Right lobe of liver (tissue), 6 donors: ENCODE measurements around the gene ZDBF2. TPM values are rescaled to one million over a fixed set of nuclear protein-coding genes. Genes with fewer than 3 reads are reported as not detected.

Experiments used
- ATAC-seq, 4 donors: fragments of 200-7000 bp; cut with Tn5 transposase; one replicate each; pipeline ENCODE4 v1.9.1; 2020; ENCODE audit warnings: mild to moderate bottlenecking in 4 of 4, moderate library complexity in 4 of 4
- DNase-seq, 3 donors: peaks; one replicate each; pipeline ENCODE4 v3.0.0-alpha.2; 2020
- H3K27ac ChIP-seq, 3 donors: fragments of 200-600 bp; one replicate each; pipeline ENCODE4 v1.8.0; 2022
- H3K27me3 ChIP-seq, 2 donors: fragments of 200-600 bp; one replicate each; pipeline ENCODE4 v1.8.0; 2022
- H3K36me3 ChIP-seq, 4 donors: fragments of 200-600 bp; sonication (generic) in 1 of 4; one replicate each; pipeline versions ENCODE4 v1.5.1 to v1.8.0; 2017 to 2022; ENCODE audit warnings: control low read depth in 1 of 4
- H3K4me1 ChIP-seq, 4 donors: fragments of 200-600 bp; sonication (generic) in 1 of 4; one replicate each; pipeline versions ENCODE4 v1.5.1 to v1.8.0; 2017 to 2022; ENCODE audit warnings: control low read depth in 1 of 4
- H3K4me3 ChIP-seq, 3 donors: fragments of 200-600 bp; one replicate each; pipeline ENCODE4 v1.8.0; 2022
- H3K9me3 ChIP-seq, 4 donors: fragments of 200-600 bp; sonication (generic) in 1 of 4; one replicate each; pipeline versions ENCODE4 v1.5.1 to v1.8.0; 2017 to 2022; ENCODE audit warnings: control low read depth in 1 of 4
- POLR2A ChIP-seq: fragments of 450-650 bp; IDR thresholded peaks from one replicate; pipeline ENCODE4 v1.6.1; 2017; ENCODE audit warnings: antibody characterized with exemption, mild to moderate bottlenecking
- WGBS: methylation state at CpG from one replicate; pipeline ENCODE4 v1.1.6; 2018; ENCODE audit warnings: low coverage, low lambda C conversion rate; ENCODE audit not compliant: insufficient coverage; ENCODE audit errors: missing lambda C conversion rate; 5-methylcytosine and 5-hydroxymethylcytosine counted together
- intact Hi-C, 2 donors: fragments of 100-400 bp; cut with DNase I; formaldehyde crosslinking; loops; one replicate each; pipeline versions ENCODE4 v1.11.2 to v1.14.1; 2022
- total RNA-seq, 6 experiments: library from RNA; depleted of rRNA in 2 of 6; stranded (reverse); fragments of >200 nt in 2 of 6; fragmentation: NEBNext Ultra II Directional in 3 of 6; extraction: Animal tissue kit (Norgen Biotek cat#: 25700) in 3 of 6; gene quantifications; one replicate each; pipeline versions ENCODE4 v1.1.0 to v1.2.4, GENCODE V29; 2016 to 2023
- TF ChIP-seq, protein P1 (sequence below), 4 donors: fragments of 200-600 bp in 3 of 4; fragments of 450-650 bp in 1 of 4; IDR thresholded peaks; one replicate each; pipeline versions ENCODE4 v1.5.1 to v1.8.0; 2016 to 2022; ENCODE audit warnings: antibody characterized with exemption in 4 of 4, mild to moderate bottlenecking in 2 of 4
- donor health status: DM: no; HTN: yes; CAD: no.
- donor health status: DM: no; HTN: no; CAD: no.
- donor health status: DM: no; HTN: no; CAD: no.
- donor health status: DM: no; HTN: yes; CAD: no.
- donor health status: DM: no; HTN: yes; CAD: no.

The ZDBF2 gene
- total RNA-seq, 6 experiments from 2014 or later, result 2.9 to 6.4 (median 4.3) TPM

DNA sequence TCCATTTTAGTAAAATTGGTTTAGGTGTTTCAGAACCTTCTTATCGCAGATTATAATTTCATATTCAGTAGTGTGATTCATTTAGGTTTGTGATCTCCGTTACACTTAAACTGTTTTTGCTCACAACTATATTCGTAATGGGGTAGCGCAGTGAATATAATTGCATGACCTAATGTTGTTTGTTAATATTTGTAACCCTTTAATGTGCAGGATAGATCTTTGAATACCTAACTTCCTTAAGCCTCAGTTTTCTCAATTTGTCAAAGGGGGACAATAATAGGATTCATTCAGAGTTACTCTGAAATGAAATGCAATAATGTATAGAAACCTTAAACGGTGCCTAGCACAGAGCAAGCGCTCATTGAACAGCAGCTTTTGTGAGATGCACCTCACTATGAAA lies 558 bp upstream of the ZDBF2 start:
- Histone ChIP-seq H3K27ac (no peak overlapping the region), H3K36me3 (no peaks in the 10 kb centered on the region), H3K27me3 (no peaks in the 10 kb centered on the region), H3K4me1 (peaks cover 0 to 8% (median 0%) of the 10 kb centered on the region in 4 donors), H3K4me3 (peak overlapping the region; percentile 53 to 67 (median 66)), H3K9me3 (no peaks in the 10 kb centered on the region)
- TF ChIP-seq, protein P1, sequence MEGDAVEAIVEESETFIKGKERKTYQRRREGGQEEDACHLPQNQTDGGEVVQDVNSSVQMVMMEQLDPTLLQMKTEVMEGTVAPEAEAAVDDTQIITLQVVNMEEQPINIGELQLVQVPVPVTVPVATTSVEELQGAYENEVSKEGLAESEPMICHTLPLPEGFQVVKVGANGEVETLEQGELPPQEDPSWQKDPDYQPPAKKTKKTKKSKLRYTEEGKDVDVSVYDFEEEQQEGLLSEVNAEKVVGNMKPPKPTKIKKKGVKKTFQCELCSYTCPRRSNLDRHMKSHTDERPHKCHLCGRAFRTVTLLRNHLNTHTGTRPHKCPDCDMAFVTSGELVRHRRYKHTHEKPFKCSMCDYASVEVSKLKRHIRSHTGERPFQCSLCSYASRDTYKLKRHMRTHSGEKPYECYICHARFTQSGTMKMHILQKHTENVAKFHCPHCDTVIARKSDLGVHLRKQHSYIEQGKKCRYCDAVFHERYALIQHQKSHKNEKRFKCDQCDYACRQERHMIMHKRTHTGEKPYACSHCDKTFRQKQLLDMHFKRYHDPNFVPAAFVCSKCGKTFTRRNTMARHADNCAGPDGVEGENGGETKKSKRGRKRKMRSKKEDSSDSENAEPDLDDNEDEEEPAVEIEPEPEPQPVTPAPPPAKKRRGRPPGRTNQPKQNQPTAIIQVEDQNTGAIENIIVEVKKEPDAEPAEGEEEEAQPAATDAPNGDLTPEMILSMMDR (IDR thresholded peaks at IDR 0.05), result no peak
- no peak for TF ChIP-seq POLR2A
- DNase-seq (no peak), ATAC-seq (no peak)
- intact Hi-C loops, result no loop called here
- 30% methylated on average over 6 of the region's 6 CpGs for WGBS

DNA sequence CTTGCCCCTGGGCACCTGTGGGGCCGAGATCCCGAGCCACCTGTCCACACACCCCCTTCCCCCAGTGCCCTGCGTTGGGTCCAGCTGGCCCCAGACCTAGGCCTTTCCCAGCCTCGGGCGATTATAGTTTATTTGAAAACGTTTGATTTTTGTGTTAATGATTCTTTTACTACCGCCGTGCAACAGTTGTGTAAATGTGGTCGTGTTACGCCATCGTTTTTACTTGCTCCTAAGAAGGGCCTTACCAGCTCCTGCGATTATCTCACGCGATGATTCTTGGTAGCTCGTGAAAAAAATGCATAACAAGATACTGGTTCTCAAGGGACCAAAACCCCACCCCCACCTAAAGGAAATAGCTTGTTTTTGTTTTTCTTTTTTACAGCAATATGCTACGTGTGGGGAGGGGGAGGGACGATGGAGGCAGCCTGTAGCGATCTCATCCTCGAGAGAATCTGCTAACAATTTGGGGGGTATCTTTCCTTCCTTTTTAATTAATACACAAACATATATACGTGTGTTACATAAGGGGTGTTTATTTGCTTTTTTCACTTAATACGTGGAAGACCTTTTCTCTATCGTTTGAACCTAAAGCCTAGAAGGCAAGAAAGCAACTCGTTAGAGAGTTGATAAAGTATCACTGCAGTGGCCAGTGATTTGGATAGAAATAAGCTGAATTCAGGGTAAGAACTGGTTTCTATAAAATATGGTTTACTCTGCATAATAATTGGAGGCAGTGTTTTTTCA lies 1.0 kb downstream of the ZDBF2 start:
- no peaks in the 10 kb centered on the region for H3K36me3 ChIP-seq
- H3K27me3 ChIP-seq, result no peaks in the 10 kb centered on the region
- peaks cover 0 to 8% (median 0%) of the 10 kb centered on the region in 4 donors for H3K4me1 ChIP-seq
- 3% methylated on average over 19 of the region's 23 CpGs for WGBS
- H3K27ac ChIP-seq, result peak overlapping the region in 2 of 3 donors; percentile 42 to 43
- intact Hi-C loops, result no loop called here
- TF ChIP-seq, protein P1 (IDR thresholded peaks at IDR 0.05), result no peak
- no peak for TF ChIP-seq POLR2A
- ATAC-seq (peak; percentile 54 to 62 (median 61)), DNase-seq (no peak)
- peak overlapping the region; percentile 53 to 67 (median 66) for H3K4me3 ChIP-seq
- no peaks in the 10 kb centered on the region for H3K9me3 ChIP-seq

DNA sequence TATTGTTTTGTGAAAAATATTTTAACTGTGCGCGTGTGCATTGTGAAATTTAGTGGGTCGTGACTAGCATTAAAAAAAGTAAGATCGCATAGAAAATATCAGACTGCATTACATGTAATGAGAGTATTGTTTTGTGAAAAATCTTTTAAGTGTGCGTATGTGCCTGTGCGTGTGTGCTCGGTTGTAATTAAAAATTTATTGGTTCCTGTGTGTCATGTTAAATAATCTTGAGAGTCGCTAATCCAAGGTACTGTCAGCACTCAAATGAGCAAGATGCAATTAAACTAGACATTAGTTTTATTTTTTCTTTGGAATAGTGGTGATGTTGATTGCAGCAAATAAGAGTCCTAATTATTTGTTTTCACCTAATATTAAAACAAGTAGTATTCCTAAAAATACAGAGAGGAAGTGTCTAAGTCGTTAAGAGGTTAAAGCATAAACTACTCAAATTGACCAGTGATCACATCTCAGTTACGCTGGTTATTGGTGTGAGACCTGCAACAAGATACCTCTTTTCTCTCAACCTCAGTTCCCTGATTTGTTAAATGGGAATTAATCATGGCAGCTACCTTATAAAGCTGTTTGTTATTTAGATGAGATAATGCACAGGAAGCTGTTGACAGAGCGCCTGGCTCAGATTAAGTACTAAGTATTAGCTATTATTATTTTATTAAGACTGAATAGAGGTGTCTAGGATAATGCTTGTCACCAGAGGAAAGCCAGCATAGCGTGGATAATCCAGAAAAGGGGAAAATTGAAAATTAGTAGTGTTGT lies 1.9 kb downstream of the ZDBF2 start:
- ATAC-seq, result no peak
- Histone ChIP-seq H3K27me3 (no peaks in the 10 kb centered on the region), H3K4me1 (peaks cover 0 to 8% (median 0%) of the 10 kb centered on the region in 4 donors), H3K9me3 (no peaks in the 10 kb centered on the region), H3K4me3 (no peak overlapping the region), H3K27ac (no peak overlapping the region), H3K36me3 (no peaks in the 10 kb centered on the region)
- WGBS, result 38% methylated on average over 12 of the region's 12 CpGs
- DNase-seq, result no peak
- TF ChIP-seq, protein P1 (IDR thresholded peaks at IDR 0.05), result no peak
- no peak for TF ChIP-seq POLR2A
- intact Hi-C loops, result no loop called here

- intact Hi-C loops, result no loop called here
- no peak for DNase-seq
- no peak for ATAC-seq
- TF ChIP-seq, protein P1 (IDR thresholded peaks at IDR 0.05), result no peak
- no peak for TF ChIP-seq POLR2A
- WGBS, result 30% methylated on average over 3 of the region's 3 CpGs
- Histone ChIP-seq H3K27ac (no peak overlapping the region), H3K9me3 (no peaks in the 10 kb centered on the region), H3K27me3 (no peaks in the 10 kb centered on the region), H3K4me1 (peaks cover 0 to 8% (median 0%) of the 10 kb centered on the region in 4 donors), H3K4me3 (no peak overlapping the region), H3K36me3 (no peaks in the 10 kb centered on the region)
These were observed 3.0 kb downstream of the ZDBF2 start for GRCh38 chr2:206277503-206277902.
